A549 (cell line): ENCODE data around the gene PLPPR1. TPM values are rescaled to one million over a fixed set of nuclear protein-coding genes. Genes with fewer than 3 reads are reported as not detected.

Experiments
- ATAC-seq, 2 experiments: fragments of 200-7000 bp in 1 of 2; fragments of >200 bp in 1 of 2; cut with Nextera tagmentation in 1 of 2; cut with Tn5 transposase in 1 of 2; 3 replicates each; pipeline versions ENCODE4 v1.8.0 to v1.9.1; 2018 to 2020; ENCODE audit warnings: mild to moderate bottlenecking in 1 of 2, moderate library complexity in 1 of 2
- CTCF ChIA-PET: fragments of 300-600 bp; sonication (Branson Sonifier 250); formaldehyde crosslinking; extraction: SDS; loops from one replicate; lab custom pipeline; 2021; ENCODE audit warnings: antibody characterized with exemption, inconsistent platforms; lab: Yijun Ruan, JAX
- POLR2A ChIA-PET: fragments of 350-600 bp; formaldehyde crosslinking; extraction: SDS; loops from one replicate; lab custom pipeline; 2021; ENCODE audit warnings: antibody characterized with exemption, inconsistent platforms; lab: Yijun Ruan, JAX
- DNase-seq, 2 experiments: peaks; one replicate each; pipeline versions ENCODE4 v3.0.0 to v3.0.0-alpha.2; 2011 to 2016; ENCODE audit warnings: low read depth in 1 of 2, low spot score in 1 of 2
- FAIRE-seq: peaks from 2 replicates; lab custom pipeline; 2011; peaks lifted over from hg19 to GRCh38; lab: Jason Lieb, UNC
- H3K27ac ChIP-seq, 2 experiments: fragments of >200 bp; sonication (Bioruptor Twin); formaldehyde crosslinking; 3 replicates each; pipeline ENCODE4 v1.5.1; 2016 to 2017
- H3K4me1 ChIP-seq: fragments of >200 bp; sonication (Bioruptor Twin); formaldehyde crosslinking; 3 replicates; pipeline ENCODE4 v1.6.1; 2016
- H3K4me2 ChIP-seq: fragments of >200 bp; sonication (Bioruptor Twin); formaldehyde crosslinking; 3 replicates; pipeline ENCODE4 v1.6.1; 2016
- H3K4me3 ChIP-seq: fragments of >200 bp; sonication (Bioruptor Twin); formaldehyde crosslinking; 3 replicates; pipeline ENCODE4 v1.5.1; 2016
- H3K9me3 ChIP-seq: fragments of >200 bp; sonication (Bioruptor Twin); formaldehyde crosslinking; 3 replicates; pipeline ENCODE4 v1.6.1; 2016
- CBX8 ChIP-seq: fragments of 200-600 bp; sonication (generic); IDR thresholded peaks from 2 replicates; pipeline ENCODE4 v1.6.1; 2016
- CEBPB ChIP-seq, 2 experiments: fragments of >200 bp in 1 of 2; sonication (Bioruptor Twin) in 1 of 2; formaldehyde crosslinking in 1 of 2; IDR thresholded peaks; 2 replicates each; pipeline ENCODE4 v1.6.1; 2012 to 2016
- CHD2 ChIP-seq: fragments of 150-350 bp; IDR thresholded peaks from 2 replicates; pipeline ENCODE4 v1.6.1; 2014; ENCODE audit warnings: low read length; ENCODE audit not compliant: partially characterized antibody
- E2F6 ChIP-seq: IDR thresholded peaks from 2 replicates; pipeline ENCODE4 v1.6.1; 2012; ENCODE audit warnings: low read depth, borderline replicate concordance
- EP300 ChIP-seq, 2 experiments: fragments of >200 bp; sonication (Bioruptor Twin); formaldehyde crosslinking; IDR thresholded peaks; 2 replicates in 1 of 2; 3 replicates in 1 of 2; pipeline ENCODE4 v1.6.1; 2016 to 2017
- FOSL2 ChIP-seq, 2 experiments: fragments of 450-650 bp in 1 of 2; fragments of >200 bp in 1 of 2; sonication (Bioruptor Twin) in 1 of 2; formaldehyde crosslinking; IDR thresholded peaks; 2 replicates each; pipeline versions ENCODE4 v1.5.0 to v1.6.1; 2016 to 2020; ENCODE audit warnings: mild to moderate bottlenecking in 1 of 2, moderate library complexity in 1 of 2
- FOXS1 ChIP-seq: fragments of 250-450 bp; sonication (Bioruptor Pico); IDR thresholded peaks from 2 replicates; pipeline ENCODE4 v1.5.0; 2020; ENCODE audit warnings: mild to moderate bottlenecking, moderate library complexity
- JUN ChIP-seq, 2 experiments: fragments of >200 bp; sonication (Bioruptor Twin); formaldehyde crosslinking; IDR thresholded peaks; 2 replicates in 1 of 2; 3 replicates in 1 of 2; pipeline ENCODE4 v1.6.1; 2016 to 2017
- JUNB ChIP-seq: fragments of >200 bp; sonication (Bioruptor Twin); formaldehyde crosslinking; IDR thresholded peaks from 2 replicates; pipeline ENCODE4 v1.6.1; 2016
- KDM5A ChIP-seq: fragments of 200-600 bp; sonication (generic); IDR thresholded peaks from 2 replicates; pipeline ENCODE4 v1.6.1; 2016; ENCODE audit warnings: antibody characterized with exemption, mild to moderate bottlenecking
- MAFK ChIP-seq: fragments of 450-650 bp; IDR thresholded peaks from 2 replicates; pipeline ENCODE4 v1.6.1; 2014; ENCODE audit not compliant: partially characterized antibody
- PHF8 ChIP-seq: fragments of 200-600 bp; sonication (generic); IDR thresholded peaks from 2 replicates; pipeline ENCODE4 v1.6.1; 2016; ENCODE audit warnings: low read depth, mild to moderate bottlenecking, antibody characterized with exemption, moderate library complexity, borderline replicate concordance
- POLR2A ChIP-seq: IDR thresholded peaks from 2 replicates; pipeline ENCODE4 v1.6.1; 2012; ENCODE audit warnings: mild to moderate bottlenecking, low read length
- RARB ChIP-seq: fragments of 250-450 bp; sonication (Bioruptor Pico); IDR thresholded peaks from 2 replicates; pipeline ENCODE4 v1.8.0; 2021; ENCODE audit warnings: mild to moderate bottlenecking, moderate library complexity
- REST ChIP-seq: fragments of 200-600 bp; sonication (generic); IDR thresholded peaks from 2 replicates; pipeline ENCODE4 v1.6.1; 2016; ENCODE audit warnings: antibody characterized with exemption, mild to moderate bottlenecking, moderate library complexity
- SMC3 ChIP-seq: fragments of >200 bp; sonication (Bioruptor Twin); formaldehyde crosslinking; IDR thresholded peaks from 3 replicates; pipeline ENCODE4 v1.6.1; 2018; ENCODE audit warnings: inconsistent platforms
- ZNF302 ChIP-seq: fragments of 250-450 bp; sonication (Bioruptor Pico); IDR thresholded peaks from 2 replicates; pipeline ENCODE4 v1.9.0; 2021; ENCODE audit warnings: inconsistent platforms, mild to moderate bottlenecking, moderate library complexity
- WGBS: methylation state at CpG from one replicate; pipeline ENCODE4 v1.1.6; 2017; ENCODE audit errors: missing lambda C conversion rate; 5-methylcytosine and 5-hydroxymethylcytosine counted together
- polyA plus RNA-seq, 4 experiments: library from polyadenylated mRNA; depleted of rRNA in 3 of 4; stranded (reverse); fragments of >200 nt; fragmentation: RNase III in 1 of 4; extraction: RNeasy Plus Mini Kit Qiagen cat#74134 plus additional on column Dnase treatment in 1 of 4; gene quantifications; 2 replicates in 3 of 4; 3 replicates in 1 of 4; pipeline ENCODE4 v1.2.3, GENCODE V29; 2011 to 2017
- TF ChIP-seq, protein P1 (sequence below): fragments of 250-450 bp; sonication (Bioruptor Pico); IDR thresholded peaks from 2 replicates; pipeline ENCODE4 v1.5.0; 2020; ENCODE audit warnings: low read depth, mild to moderate bottlenecking, moderate library complexity
- TF ChIP-seq, protein P2 (sequence below): fragments of >200 bp; sonication (Bioruptor Twin); formaldehyde crosslinking; IDR thresholded peaks from 3 replicates; pipeline ENCODE4 v1.5.1; 2016
- TF ChIP-seq, protein P3 (sequence below): IDR thresholded peaks from 2 replicates; pipeline ENCODE4 v1.6.1; 2012
- TF ChIP-seq, protein P4 (sequence below): IDR thresholded peaks from 2 replicates; pipeline ENCODE4 v1.6.1; 2012

PLPPR1 gene
- polyA plus RNA-seq, 2 of the 4 experiments (the other 2 are of a cell fraction): 0.06 to 1.2 TPM

- ATAC-seq: peak in 1 of 2 experiments; percentile 11; a peak in 2 of 6 replicates
- Histone ChIP-seq H3K4me3 (no peak overlapping the region), H3K9me3 (0 out of 3 replicates have a peak, but pooled peaks cover 3% of the 10 kb centered on the region), H3K4me1 (peaks cover 62% of the 10 kb centered on the region), H3K4me2 (peak overlapping the region; percentile 77; the same call in 2 of the 3 replicates), H3K27ac (peak overlapping the region; percentile 95 to 99)
- TF ChIP-seq, protein P1, sequence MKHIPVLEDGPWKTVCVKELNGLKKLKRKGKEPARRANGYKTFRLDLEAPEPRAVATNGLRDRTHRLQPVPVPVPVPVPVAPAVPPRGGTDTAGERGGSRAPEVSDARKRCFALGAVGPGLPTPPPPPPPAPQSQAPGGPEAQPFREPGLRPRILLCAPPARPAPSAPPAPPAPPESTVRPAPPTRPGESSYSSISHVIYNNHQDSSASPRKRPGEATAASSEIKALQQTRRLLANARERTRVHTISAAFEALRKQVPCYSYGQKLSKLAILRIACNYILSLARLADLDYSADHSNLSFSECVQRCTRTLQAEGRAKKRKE (CRISPR knock-in tag): no peak
- TF ChIP-seq REST: no peak
- no peak for TF ChIP-seq JUN (IDR thresholded peaks at IDR 0.05)
- TF ChIP-seq CHD2: no peak
- no peak for TF ChIP-seq FOXS1 (CRISPR knock-in tag)
- no peak for TF ChIP-seq EP300 (IDR thresholded peaks at IDR 0.05)
- ChIA-PET POLR2A (interaction anchor here (0.7 to 1.4 kb wide), 3 partner anchors 19 to 41 kb away, joined by 3 to 7 read pairs (median 4); no protein-coding TSS in a partner anchor), CTCF (interaction anchor here (0.7 to 1.8 kb wide), 4 partner anchors 11 to 55 kb away, joined by 3 to 6 read pairs (median 4); no protein-coding TSS in a partner anchor)
- DNase-seq: no peak
- 78% methylated on average over 3 of the region's 3 CpGs for WGBS
- peak; percentile 94 for FAIRE-seq
These were observed 338.8 kb downstream of the PLPPR1 start for GRCh38 chr9:101367323-101367722.

GRCh38 chr9:101369286-101369685 lies 340.8 kb downstream of the PLPPR1 start:
- Histone ChIP-seq H3K4me1 (peaks cover 78% of the 10 kb centered on the region), H3K4me3 (no peak overlapping the region), H3K4me2 (peak overlapping the region; percentile 52), H3K9me3 (0 out of 3 replicates have a peak, but pooled peaks cover 3% of the 10 kb centered on the region), H3K27ac (peak overlapping the region; percentile 75 to 95)
- peak in 1 of 2 experiments; percentile 62; a peak in 3 of 6 replicates for ATAC-seq
- ChIA-PET CTCF (interaction anchor here (1.7 to 3.7 kb wide), 4 partner anchors 11 to 250 kb away, joined by 3 to 30 read pairs (median 8); no protein-coding TSS in a partner anchor), POLR2A (no interaction called here)
- peak; percentile 18 to 21 for DNase-seq
- WGBS: 9% methylated on average over 2 of the region's 2 CpGs
- no peak for FAIRE-seq
- TF ChIP-seq, protein P2, sequence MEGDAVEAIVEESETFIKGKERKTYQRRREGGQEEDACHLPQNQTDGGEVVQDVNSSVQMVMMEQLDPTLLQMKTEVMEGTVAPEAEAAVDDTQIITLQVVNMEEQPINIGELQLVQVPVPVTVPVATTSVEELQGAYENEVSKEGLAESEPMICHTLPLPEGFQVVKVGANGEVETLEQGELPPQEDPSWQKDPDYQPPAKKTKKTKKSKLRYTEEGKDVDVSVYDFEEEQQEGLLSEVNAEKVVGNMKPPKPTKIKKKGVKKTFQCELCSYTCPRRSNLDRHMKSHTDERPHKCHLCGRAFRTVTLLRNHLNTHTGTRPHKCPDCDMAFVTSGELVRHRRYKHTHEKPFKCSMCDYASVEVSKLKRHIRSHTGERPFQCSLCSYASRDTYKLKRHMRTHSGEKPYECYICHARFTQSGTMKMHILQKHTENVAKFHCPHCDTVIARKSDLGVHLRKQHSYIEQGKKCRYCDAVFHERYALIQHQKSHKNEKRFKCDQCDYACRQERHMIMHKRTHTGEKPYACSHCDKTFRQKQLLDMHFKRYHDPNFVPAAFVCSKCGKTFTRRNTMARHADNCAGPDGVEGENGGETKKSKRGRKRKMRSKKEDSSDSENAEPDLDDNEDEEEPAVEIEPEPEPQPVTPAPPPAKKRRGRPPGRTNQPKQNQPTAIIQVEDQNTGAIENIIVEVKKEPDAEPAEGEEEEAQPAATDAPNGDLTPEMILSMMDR: no peak
- TF ChIP-seq EP300 (IDR thresholded peaks at IDR 0.05): no peak
- TF ChIP-seq, protein P1 (CRISPR knock-in tag): no peak
- TF ChIP-seq CBX8: no peak
- TF ChIP-seq MAFK: no peak
- 0 out of 2 replicates have a peak, but pooled peaks have one; percentile 26 for TF ChIP-seq JUNB
- no peak for TF ChIP-seq FOSL2 (IDR thresholded peaks at IDR 0.05)
- TF ChIP-seq FOSL2 (CRISPR knock-in tag; IDR thresholded peaks at IDR 0.05): no peak
- TF ChIP-seq KDM5A: no peak
- TF ChIP-seq, protein P3, sequence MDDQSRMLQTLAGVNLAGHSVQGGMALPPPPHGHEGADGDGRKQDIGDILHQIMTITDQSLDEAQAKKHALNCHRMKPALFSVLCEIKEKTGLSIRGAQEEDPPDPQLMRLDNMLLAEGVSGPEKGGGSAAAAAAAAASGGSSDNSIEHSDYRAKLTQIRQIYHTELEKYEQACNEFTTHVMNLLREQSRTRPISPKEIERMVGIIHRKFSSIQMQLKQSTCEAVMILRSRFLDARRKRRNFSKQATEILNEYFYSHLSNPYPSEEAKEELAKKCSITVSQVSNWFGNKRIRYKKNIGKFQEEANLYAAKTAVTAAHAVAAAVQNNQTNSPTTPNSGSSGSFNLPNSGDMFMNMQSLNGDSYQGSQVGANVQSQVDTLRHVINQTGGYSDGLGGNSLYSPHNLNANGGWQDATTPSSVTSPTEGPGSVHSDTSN: no peak
- no peak for TF ChIP-seq SMC3
- TF ChIP-seq CEBPB (IDR thresholded peaks at IDR 0.05): no peak
- TF ChIP-seq PHF8: no peak
- TF ChIP-seq POLR2A: no peak
- TF ChIP-seq E2F6: no peak
- TF ChIP-seq REST: no peak
- TF ChIP-seq, protein P4, sequence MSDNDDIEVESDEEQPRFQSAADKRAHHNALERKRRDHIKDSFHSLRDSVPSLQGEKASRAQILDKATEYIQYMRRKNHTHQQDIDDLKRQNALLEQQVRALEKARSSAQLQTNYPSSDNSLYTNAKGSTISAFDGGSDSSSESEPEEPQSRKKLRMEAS: 0 out of 2 replicates have a peak, but pooled peaks have one; percentile 34
- no peak for TF ChIP-seq RARB (CRISPR knock-in tag)
- TF ChIP-seq ZNF302: no peak
- TF ChIP-seq, all 56 proteins: peak for 2
